HL-60 (cell line): ENCODE data around the gene ZBTB7C.
"Not testable (repeated sequence)": the region's sequence is repeated elsewhere in the genome, so short reads cannot be mapped to it uniquely, and the experiment has no call there.

Experiments used
- DNase-seq, 2 experiments: peaks; one replicate each; pipeline ENCODE4 v3.0.0-alpha.2; 2010 to 2020; ENCODE audit warnings: low read depth in 1 of 2, low spot score in 1 of 2
- H3K27ac ChIP-seq: fragments of 250-450 bp; sonication (Bioruptor Pico); replicated peaks from 2 replicates; pipeline ENCODE4 v1.5.1; 2020; ENCODE audit warnings: mild to moderate bottlenecking, moderate library complexity
- H3K27me3 ChIP-seq: fragments of 250-450 bp; sonication (Bioruptor Pico); 2 replicates; pipeline ENCODE4 v1.5.1; 2021; ENCODE audit warnings: mild to moderate bottlenecking, moderate library complexity; ENCODE audit not compliant: insufficient read depth, poor library complexity, severe bottlenecking
- H3K4me3 ChIP-seq: replicated peaks from 2 replicates; pipeline ENCODE4 v1.5.1; 2011; ENCODE audit warnings: mild to moderate bottlenecking, control low read depth, low read length; ENCODE audit not compliant: insufficient read depth
- CTCF ChIP-seq: IDR thresholded peaks from one replicate; pipeline ENCODE4 v1.5.1; 2011; ENCODE audit warnings: low read length, control low read depth, inconsistent platforms; ENCODE audit not compliant: insufficient read depth
- GABPA ChIP-seq: IDR thresholded peaks from 2 replicates; pipeline ENCODE4 v1.6.1; 2012; ENCODE audit warnings: low read depth
- POLR2AphosphoS5 ChIP-seq: IDR thresholded peaks from 2 replicates; pipeline ENCODE4 v1.6.1; 2012; ENCODE audit warnings: low read depth
- REST ChIP-seq: IDR thresholded peaks from 2 replicates; pipeline ENCODE4 v1.6.1; 2012; ENCODE audit warnings: low read depth; ENCODE audit not compliant: insufficient replicate concordance
- SPI1 ChIP-seq: IDR thresholded peaks from 2 replicates; pipeline ENCODE4 v1.6.1; 2012; ENCODE audit warnings: low read depth, mild to moderate bottlenecking, borderline replicate concordance

The ZBTB7C gene

DNA sequence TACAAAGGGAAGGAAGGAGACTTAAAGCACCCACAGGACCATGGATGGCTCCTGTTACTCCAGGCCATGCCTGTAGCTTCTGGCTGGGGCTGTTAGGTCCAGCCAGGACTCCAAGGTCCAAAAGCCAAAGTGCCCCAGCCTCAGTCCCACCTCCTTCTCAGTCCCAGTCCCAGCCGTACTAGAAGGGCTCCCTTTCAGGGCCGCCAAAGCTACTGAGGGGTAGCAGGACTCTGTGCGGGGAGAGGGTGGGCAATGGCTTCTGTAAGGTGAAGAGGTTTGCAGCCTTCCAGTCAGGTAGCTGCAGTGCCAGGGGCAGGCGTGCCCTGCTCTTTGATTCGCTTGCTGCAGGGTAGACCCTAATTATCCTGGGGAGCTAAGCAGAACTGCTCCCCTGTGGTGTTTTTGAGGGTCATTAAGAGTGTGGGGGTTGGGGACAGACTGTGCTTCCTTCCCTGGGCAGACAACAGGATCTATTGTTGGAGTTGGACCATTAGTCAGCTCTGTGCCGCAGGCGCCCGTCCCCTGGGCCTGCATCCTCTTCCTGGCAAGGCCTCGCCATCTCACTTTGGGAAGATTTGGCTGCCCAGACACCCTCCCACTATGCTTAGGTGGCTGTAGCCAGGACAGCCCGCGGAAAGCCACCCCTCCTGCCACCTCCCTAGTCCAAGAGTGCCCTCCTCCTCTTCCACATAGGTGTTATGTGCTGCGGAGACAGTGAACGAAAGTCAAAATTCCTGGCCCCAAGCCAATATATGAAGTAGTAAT lies 118.8 kb downstream of the ZBTB7C start:
- no peak for DNase-seq
- no peaks in the 10 kb centered on the region for H3K27me3 ChIP-seq
- TF ChIP-seq REST, result no peak
- no peak for TF ChIP-seq POLR2AphosphoS5
- TF ChIP-seq SPI1, result no peak
- TF ChIP-seq GABPA, result no peak
- TF ChIP-seq CTCF, result no peak

DNA sequence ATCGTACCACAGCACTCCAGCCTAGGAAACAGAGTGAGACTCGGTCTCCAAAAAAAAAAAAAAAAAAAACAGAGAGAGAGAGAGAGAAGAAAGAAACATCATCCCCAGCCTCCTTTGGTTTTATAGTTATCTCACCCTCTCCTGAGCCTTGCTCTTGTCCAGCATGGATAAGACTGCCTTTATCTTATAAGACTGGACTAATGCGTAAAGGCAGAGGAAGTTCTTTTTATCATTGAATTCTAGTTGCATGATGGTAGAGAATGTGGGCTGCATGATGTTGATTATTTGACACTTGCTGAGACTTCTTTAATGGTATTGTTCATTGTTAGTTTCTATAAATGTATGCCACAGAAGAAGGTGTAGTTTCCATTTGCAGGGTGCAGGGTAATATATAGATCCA lies 124.4 kb downstream of the ZBTB7C start:
- Histone ChIP-seq H3K4me3 (no peak overlapping the region), H3K27ac (no peak overlapping the region), H3K27me3 (no peaks in the 10 kb centered on the region)
- DNase-seq, result no peak
- TF ChIP-seq CTCF (no peak), POLR2AphosphoS5 (no peak), GABPA (no peak), SPI1 (no peak), REST (no peak)

More for the DNA sequence above, 118.8 kb downstream of the ZBTB7C start:
- no peak overlapping the region for H3K27ac ChIP-seq
- H3K4me3 ChIP-seq, result no peak overlapping the region

DNA sequence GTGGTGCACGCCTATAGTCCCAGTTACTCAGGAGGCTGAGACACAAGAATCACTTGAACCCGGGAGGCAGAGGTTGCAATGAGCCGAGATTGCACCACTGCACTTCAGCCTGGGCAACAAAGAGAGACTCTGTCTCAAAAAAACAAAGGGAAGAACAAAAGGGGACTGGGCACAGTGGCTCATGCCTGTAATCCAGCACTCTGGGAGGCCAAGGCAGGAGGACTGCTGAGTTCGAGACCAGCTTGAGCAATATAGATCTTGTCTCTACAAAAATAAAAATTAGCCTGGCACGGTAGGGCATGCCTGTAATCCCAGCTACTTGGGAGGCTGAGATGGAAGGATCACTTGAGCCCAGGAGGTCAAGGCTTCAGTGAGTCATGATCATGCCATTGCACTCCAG lies 125.2 kb downstream of the ZBTB7C start:
- H3K27me3 ChIP-seq, DNase-seq, H3K27ac ChIP-seq, H3K4me3 ChIP-seq: not testable (repeated sequence)

- DNase-seq, H3K27ac ChIP-seq, H3K27me3 ChIP-seq, H3K4me3 ChIP-seq: not testable (repeated sequence)
Measured at GRCh38 chr18:48281460-48281859, 127.7 kb downstream of the ZBTB7C start.

GRCh38 chr18:48279312-48279711 lies 129.9 kb downstream of the ZBTB7C start:
- TF ChIP-seq CTCF, result no peak
- TF ChIP-seq SPI1, result no peak
- no peak for TF ChIP-seq GABPA
- TF ChIP-seq POLR2AphosphoS5, result no peak
- TF ChIP-seq REST, result no peak
- H3K27me3 ChIP-seq, result no peaks in the 10 kb centered on the region
- H3K4me3 ChIP-seq, result no peak overlapping the region
- no peak for DNase-seq
- no peak overlapping the region for H3K27ac ChIP-seq
